Panc1 (cell line): Measurements from ENCODE around the gene ETFDH. TPM values are rescaled to one million over a fixed set of nuclear protein-coding genes. Genes with fewer than 3 reads are reported as not detected.

Experiments
- ATAC-seq: fragments of 200-7000 bp; cut with Tn5 transposase; 2 replicates; pipeline ENCODE4 v1.9.1; 2020; ENCODE audit warnings: mild to moderate bottlenecking, moderate library complexity
- BruUV-seq: library from RNA; stranded (reverse); fragments of 400-500 nt; replicated peaks from 2 replicates; lab custom pipeline; 2021; lab: Mats Ljungman, UMichigan
- CTCF ChIA-PET: fragments of 300-600 bp; sonication (Branson Sonifier 250); formaldehyde crosslinking; loops from one replicate; lab custom pipeline; 2022; ENCODE audit warnings: antibody characterized with exemption; lab: Charles Lee
- POLR2A ChIA-PET: fragments of 300-600 bp; sonication (Branson Sonifier 250); formaldehyde crosslinking; loops from one replicate; lab custom pipeline; 2022; ENCODE audit warnings: antibody characterized with exemption; lab: Charles Lee
- DNase-seq: peaks from one replicate; pipeline ENCODE4 v3.0.0-alpha.2; 2010; ENCODE audit warnings: low read depth, low spot score
- H3K27ac ChIP-seq: 2 replicates; pipeline ENCODE4 v1.5.1; 2011; ENCODE audit warnings: mild to moderate bottlenecking, low read length, inconsistent platforms
- H3K27me3 ChIP-seq: fragments of 200-500 bp; sonication (Bioruptor generic); 2 replicates; pipeline ENCODE4 v1.6.0; 2014; ENCODE audit warnings: low read length, inconsistent platforms; ENCODE audit not compliant: control insufficient read depth, insufficient read depth
- H3K36me3 ChIP-seq: fragments of 200-500 bp; sonication (Bioruptor generic); 2 replicates; pipeline ENCODE4 v1.5.1; 2014; ENCODE audit warnings: inconsistent platforms, mild to moderate bottlenecking, low read length, moderate library complexity; ENCODE audit not compliant: control insufficient read depth, insufficient read depth
- H3K4me1 ChIP-seq: 2 replicates; pipeline ENCODE4 v1.5.1; 2011; ENCODE audit warnings: inconsistent platforms, mild to moderate bottlenecking, low read length, moderate library complexity; ENCODE audit not compliant: control insufficient read depth, insufficient read depth
- H3K4me3 ChIP-seq, 2 experiments: 2 replicates each; pipeline ENCODE4 v1.5.1; 2011 to 2012; ENCODE audit warnings: low read depth in 2 of 2, low read length in 2 of 2, mild to moderate bottlenecking in 2 of 2, inconsistent platforms in 1 of 2, moderate library complexity in 1 of 2
- H3K9me3 ChIP-seq: fragments of 200-500 bp; sonication (Bioruptor generic); 2 replicates; pipeline ENCODE4 v1.5.1; 2014; ENCODE audit warnings: low read depth, mild to moderate bottlenecking, inconsistent platforms, low read length, moderate library complexity; ENCODE audit not compliant: control insufficient read depth, insufficient read depth
- CTCF ChIP-seq: fragments of 450-650 bp; IDR thresholded peaks from 2 replicates; pipeline ENCODE4 v1.5.1; 2017; ENCODE audit warnings: mild to moderate bottlenecking
- POLR2AphosphoS5 ChIP-seq: IDR thresholded peaks from 2 replicates; pipeline ENCODE4 v1.6.1; 2012; ENCODE audit warnings: mild to moderate bottlenecking, low read depth, low read length, moderate library complexity
- SIN3A ChIP-seq: IDR thresholded peaks from 2 replicates; pipeline ENCODE4 v1.6.1; 2012; ENCODE audit warnings: low read depth, mild to moderate bottlenecking, low read length, moderate library complexity, borderline replicate concordance; ENCODE audit not compliant: insufficient read depth
- TCF7L2 ChIP-seq: IDR thresholded peaks from 2 replicates; pipeline ENCODE4 v1.6.1; 2011; ENCODE audit warnings: mild to moderate bottlenecking, low read depth, low read length, inconsistent platforms
- in situ Hi-C: cut with HindIII; loops from 2 replicates; pipeline ENCODE4 v1.10.0; 2016; ENCODE audit warnings: low sequenced_read_pairs, low pct_unique_long_range_greater_than_20kb
- intact Hi-C: fragments of 100-400 bp; cut with micrococcal nuclease; formaldehyde crosslinking; loops from one replicate; pipeline ENCODE4 v1.10.0; 2022; ENCODE audit not compliant: unreplicated experiment
- total RNA-seq: library from RNA; stranded (reverse); gene quantifications from one replicate; pipeline ENCODE4 v1.2.1, GENCODE V29; 2021; ENCODE audit not compliant: unreplicated experiment
- TF ChIP-seq, protein P1 (sequence below), 2 experiments: IDR thresholded peaks; 2 replicates each; pipeline ENCODE4 v1.6.1; 2011 to 2012; ENCODE audit warnings: low read depth in 2 of 2, control low read depth in 1 of 2, low read length in 1 of 2, mild to moderate bottlenecking in 1 of 2, moderate library complexity in 1 of 2; ENCODE audit not compliant: insufficient read depth in 1 of 2

Gene ETFDH
- total RNA-seq, 1 experiment from 2014 or later: 23.7 TPM

DNA sequence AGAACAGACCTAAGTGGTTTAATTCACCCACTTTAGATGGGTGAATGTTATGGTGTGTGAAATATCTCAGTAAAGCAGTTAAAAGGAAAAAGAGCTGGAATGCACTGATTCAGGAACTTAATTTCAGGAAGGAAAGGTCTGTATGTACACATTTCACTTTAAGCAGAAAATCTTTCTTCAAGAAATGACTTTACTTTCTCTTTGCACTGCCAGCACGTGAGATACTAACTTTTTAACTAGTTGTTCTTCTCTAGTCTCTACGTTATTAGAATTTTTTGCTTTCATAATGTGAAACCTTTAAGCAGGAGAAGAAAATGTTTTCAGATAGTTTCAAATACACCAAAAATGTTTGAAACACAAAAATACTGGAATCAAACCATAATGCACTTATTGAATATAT is 19.2 kb upstream of the ETFDH start:
- Histone ChIP-seq H3K9me3 (no peaks in the 10 kb centered on the region), H3K4me3 (no peak overlapping the region), H3K36me3 (no peaks in the 10 kb centered on the region), H3K4me1 (no peaks in the 10 kb centered on the region), H3K27ac (no peak overlapping the region), H3K27me3 (no peaks in the 10 kb centered on the region; the same call in 1 of the 2 replicates)
- no TSS peak for BruUV-seq
- ChIA-PET CTCF (no interaction called here), POLR2A (no interaction called here)
- ATAC-seq: no peak
- intact Hi-C loops: no loop called here
- in situ Hi-C loops: no loop called here
- TF ChIP-seq, protein P1, sequence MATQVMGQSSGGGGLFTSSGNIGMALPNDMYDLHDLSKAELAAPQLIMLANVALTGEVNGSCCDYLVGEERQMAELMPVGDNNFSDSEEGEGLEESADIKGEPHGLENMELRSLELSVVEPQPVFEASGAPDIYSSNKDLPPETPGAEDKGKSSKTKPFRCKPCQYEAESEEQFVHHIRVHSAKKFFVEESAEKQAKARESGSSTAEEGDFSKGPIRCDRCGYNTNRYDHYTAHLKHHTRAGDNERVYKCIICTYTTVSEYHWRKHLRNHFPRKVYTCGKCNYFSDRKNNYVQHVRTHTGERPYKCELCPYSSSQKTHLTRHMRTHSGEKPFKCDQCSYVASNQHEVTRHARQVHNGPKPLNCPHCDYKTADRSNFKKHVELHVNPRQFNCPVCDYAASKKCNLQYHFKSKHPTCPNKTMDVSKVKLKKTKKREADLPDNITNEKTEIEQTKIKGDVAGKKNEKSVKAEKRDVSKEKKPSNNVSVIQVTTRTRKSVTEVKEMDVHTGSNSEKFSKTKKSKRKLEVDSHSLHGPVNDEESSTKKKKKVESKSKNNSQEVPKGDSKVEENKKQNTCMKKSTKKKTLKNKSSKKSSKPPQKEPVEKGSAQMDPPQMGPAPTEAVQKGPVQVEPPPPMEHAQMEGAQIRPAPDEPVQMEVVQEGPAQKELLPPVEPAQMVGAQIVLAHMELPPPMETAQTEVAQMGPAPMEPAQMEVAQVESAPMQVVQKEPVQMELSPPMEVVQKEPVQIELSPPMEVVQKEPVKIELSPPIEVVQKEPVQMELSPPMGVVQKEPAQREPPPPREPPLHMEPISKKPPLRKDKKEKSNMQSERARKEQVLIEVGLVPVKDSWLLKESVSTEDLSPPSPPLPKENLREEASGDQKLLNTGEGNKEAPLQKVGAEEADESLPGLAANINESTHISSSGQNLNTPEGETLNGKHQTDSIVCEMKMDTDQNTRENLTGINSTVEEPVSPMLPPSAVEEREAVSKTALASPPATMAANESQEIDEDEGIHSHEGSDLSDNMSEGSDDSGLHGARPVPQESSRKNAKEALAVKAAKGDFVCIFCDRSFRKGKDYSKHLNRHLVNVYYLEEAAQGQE (IDR thresholded peaks at IDR 0.05; ENCODE audit: insufficient read depth in 1 of 2, low read depth in 2 of 2, low read length in 1 of 2): no peak
- no peak for TF ChIP-seq CTCF
- no peak for TF ChIP-seq TCF7L2
- TF ChIP-seq SIN3A: no peak
- TF ChIP-seq POLR2AphosphoS5: no peak
- no peak for DNase-seq

- TF ChIP-seq, protein P1 (IDR thresholded peaks at IDR 0.05; ENCODE audit: insufficient read depth in 1 of 2, low read depth in 2 of 2, low read length in 1 of 2): no peak
- no peak for TF ChIP-seq CTCF
- no peak for TF ChIP-seq SIN3A
- TF ChIP-seq TCF7L2: no peak
- no peak for TF ChIP-seq POLR2AphosphoS5
- no peak overlapping the region for H3K4me3 ChIP-seq
- intact Hi-C loops (no loop called here), in situ Hi-C loops (no loop called here)
- CTCF ChIA-PET: interaction anchor here (0.6 kb wide), 1 partner anchor 99 kb away, joined by 9 read pairs; no protein-coding TSS in a partner anchor
- no peaks in the 10 kb centered on the region; the same call in 1 of the 2 replicates for H3K27me3 ChIP-seq
- H3K36me3 ChIP-seq: no peaks in the 10 kb centered on the region
- H3K27ac ChIP-seq: no peak overlapping the region
- no peaks in the 10 kb centered on the region for H3K9me3 ChIP-seq
- ATAC-seq: no peak
- no peaks in the 10 kb centered on the region for H3K4me1 ChIP-seq
- POLR2A ChIA-PET: no interaction called here
- DNase-seq: no peak
- no TSS peak for BruUV-seq
Observed at GRCh38 chr4:158656439-158656838, 15.7 kb upstream of the ETFDH start.
